Measurements from ENCODE around the gene DDX47. TPM values are rescaled to one million over a fixed set of nuclear protein-coding genes. Genes with fewer than 3 reads are reported as not detected.
A peak's percentile ranks its signal among the peaks of the same experiment; 100 is the strongest.

The DDX47 gene
- total and polyA plus RNA-seq, 9 of the 15 experiments (the other 6 are each of a cell fraction or from before 2014, with no cell fraction given): 39.4 to 186 (median 64.4) TPM

DNA sequence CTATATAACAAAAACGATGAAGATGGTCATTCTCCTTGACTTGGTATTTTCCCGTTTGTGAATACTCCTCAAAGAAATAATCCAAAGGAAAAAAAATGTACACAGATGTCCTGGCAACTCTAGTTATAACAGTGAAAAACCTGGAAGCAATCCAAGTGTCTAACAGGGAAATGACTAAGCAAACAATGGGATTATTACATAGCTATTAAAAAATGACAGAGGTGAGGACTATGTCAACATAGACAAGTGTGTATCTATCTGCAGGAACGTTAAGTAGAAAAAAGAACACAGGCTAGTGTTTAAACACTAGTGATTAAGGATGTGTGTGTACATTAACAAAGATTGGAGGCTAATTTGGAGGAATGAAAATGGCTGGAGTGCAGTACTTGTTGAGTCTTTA lies 33.6 kb upstream of the DDX47 start:
- BruUV-seq (replicated peaks): no TSS peak
- DNase-seq (ENCODE audit: extremely low read depth in 1 of 4, low spot score in 3 of 4) (no peak), ATAC-seq (no peak), FAIRE-seq (no peak)
- Histone ChIP-seq H2AFZ (ENCODE audit: low read depth, low read length) (peak overlapping the region; percentile 44; the same call in 1 of the 2 replicates), H3K9me1 (ENCODE audit: control insufficient read depth, insufficient read depth, low read length) (no peaks in the 10 kb centered on the region), H3K4me2 (ENCODE audit: insufficient read depth, low read length) (no peak overlapping the region; the same call in 1 of the 2 replicates), H3K9me3 (replicated peaks; ENCODE audit: control insufficient read depth, insufficient read depth, low read depth, low read length) (no peaks in the 10 kb centered on the region), H3K4me3 (no peak overlapping the region), H3K4me1 (replicated peaks in 1 of 2; ENCODE audit: control insufficient read depth in 2 of 2, insufficient read depth in 2 of 2, low read length in 2 of 2) (peaks cover 0 to 8% of the 10 kb centered on the region in 2 experiments; a peak in 2 of 5 replicates), H3K27me3 (ENCODE audit: control insufficient read depth in 2 of 2, insufficient read depth in 2 of 2, low read length in 2 of 2) (no peaks in the 10 kb centered on the region), H3K36me3 (ENCODE audit: control insufficient read depth, insufficient read depth, low read length) (no peaks in the 10 kb centered on the region), H3K79me2 (ENCODE audit: control insufficient read depth, insufficient read depth, low read length) (no peaks in the 10 kb centered on the region), H4K20me1 (replicated peaks; ENCODE audit: control insufficient read depth, insufficient read depth, low read length) (no peaks in the 10 kb centered on the region), H3K9ac (ENCODE audit: insufficient read depth in 1 of 2, low read depth in 2 of 2, low read length in 2 of 2) (no peak overlapping the region), H3K27ac (ENCODE audit: extremely low read depth, low read depth, low read length) (no peak overlapping the region)
- POLR2A ChIA-PET: interaction anchor here (1.3 kb wide), 1 partner anchor 8 kb away, joined by 4 read pairs; no protein-coding TSS in a partner anchor
- peak; percentile 44 for TF ChIP-seq DACH1 (IDR thresholded peaks at IDR 0.05; ENCODE audit: partially characterized antibody)
- TF ChIP-seq, protein P1, sequence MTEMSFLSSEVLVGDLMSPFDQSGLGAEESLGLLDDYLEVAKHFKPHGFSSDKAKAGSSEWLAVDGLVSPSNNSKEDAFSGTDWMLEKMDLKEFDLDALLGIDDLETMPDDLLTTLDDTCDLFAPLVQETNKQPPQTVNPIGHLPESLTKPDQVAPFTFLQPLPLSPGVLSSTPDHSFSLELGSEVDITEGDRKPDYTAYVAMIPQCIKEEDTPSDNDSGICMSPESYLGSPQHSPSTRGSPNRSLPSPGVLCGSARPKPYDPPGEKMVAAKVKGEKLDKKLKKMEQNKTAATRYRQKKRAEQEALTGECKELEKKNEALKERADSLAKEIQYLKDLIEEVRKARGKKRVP (CRISPR knock-in tag; IDR thresholded peaks at IDR 0.05): no peak
- peak; percentile 78 for TF ChIP-seq NFIC (IDR thresholded peaks at IDR 0.05)
- TF ChIP-seq HCFC1 (IDR thresholded peaks at IDR 0.05; ENCODE audit: low read depth, low read length): no peak
- peak; percentile 64 for TF ChIP-seq NFE2 (IDR thresholded peaks at IDR 0.05; ENCODE audit: low read depth)
- TF ChIP-seq SOX6 (IDR thresholded peaks at IDR 0.05): peak; percentile 59; the same call in 1 of the 2 replicates
- 0 out of 2 replicates have a peak, but pooled peaks have one; percentile 21 for TF ChIP-seq SMARCE1 (IDR thresholded peaks at IDR 0.05)
- TF ChIP-seq MAFG (tag; conservative IDR thresholded peaks at IDR 0.05): peak; percentile 49
- peak in 1 of 2 experiments; percentile 70; a peak in 2 of 4 replicates for TF ChIP-seq FOXA3 (CRISPR knock-in tag; conservative IDR thresholded peaks at IDR 0.05 in 1 of 2, IDR thresholded peaks at IDR 0.05 in 1 of 2)
- TF ChIP-seq C11orf30 (IDR thresholded peaks at IDR 0.05; ENCODE audit: low read depth): peak; percentile 50
- TF ChIP-seq ZNF316 (IDR thresholded peaks at IDR 0.05): peak; percentile 36; the same call in 1 of the 2 replicates
- TF ChIP-seq DPF2 (IDR thresholded peaks at IDR 0.05): peak; percentile 35; the same call in 1 of the 2 replicates
- TF ChIP-seq MEIS2 (IDR thresholded peaks at IDR 0.05; ENCODE audit: partially characterized antibody): peak; percentile 39
- no peak for TF ChIP-seq U2AF2 (optimal IDR thresholded peaks at IDR 0.05; ENCODE audit: low read depth, low read length)
- intact Hi-C loops (cut with micrococcal nuclease): no loop called here
- in situ Hi-C loops (cut with MboI): no loop called here
- 10% methylated on average over 3 of the region's 3 CpGs for WGBS (ENCODE audit: insufficient coverage, low coverage, missing lambda C conversion rate)
- CTCF ChIA-PET (ENCODE audit: low intra/inter-chr PET ratio): interaction anchor here (0.6 kb wide), 1 partner anchor 1012 kb away, joined by 6 read pairs; no protein-coding TSS in a partner anchor
